HEK293 (cell line): ENCODE results near the gene ATP1A3.
A peak's percentile ranks its signal among the peaks of the same experiment; 100 is the strongest.

Experiments
- CTCF ChIP-seq: fragments of 450-650 bp; formaldehyde crosslinking; IDR thresholded peaks from 2 replicates; pipeline ENCODE4 v1.5.1; 2016; ENCODE audit warnings: missing biosample characterization, missing genetic modification characterization
- ZBTB20 ChIP-seq: fragments of 450-650 bp; formaldehyde crosslinking; IDR thresholded peaks from 2 replicates; pipeline ENCODE4 v1.5.1; 2016; ENCODE audit warnings: missing biosample characterization, missing genetic modification characterization
- ZFP41 ChIP-seq: fragments of 450-650 bp; formaldehyde crosslinking; IDR thresholded peaks from 2 replicates; pipeline ENCODE4 v1.5.1; 2016; ENCODE audit warnings: missing biosample characterization, missing genetic modification characterization, borderline replicate concordance
- ZNF121 ChIP-seq: fragments of 450-650 bp; formaldehyde crosslinking; IDR thresholded peaks from 2 replicates; pipeline ENCODE4 v1.5.1; 2016; ENCODE audit warnings: missing biosample characterization, missing genetic modification characterization
- ZNF155 ChIP-seq: fragments of 450-650 bp; formaldehyde crosslinking; IDR thresholded peaks from 2 replicates; pipeline ENCODE4 v1.5.1; 2016; ENCODE audit warnings: missing biosample characterization, missing genetic modification characterization
- ZNF184 ChIP-seq: fragments of 450-650 bp; IDR thresholded peaks from 2 replicates; pipeline ENCODE4 v1.5.1; 2018; ENCODE audit warnings: missing biosample characterization, mild to moderate bottlenecking, missing genetic modification characterization
- ZNF404 ChIP-seq: fragments of 450-650 bp; formaldehyde crosslinking; IDR thresholded peaks from 2 replicates; pipeline ENCODE4 v1.5.1; 2017; ENCODE audit warnings: missing biosample characterization, missing genetic modification characterization
- ZNF660 ChIP-seq: fragments of 450-650 bp; IDR thresholded peaks from 2 replicates; pipeline ENCODE4 v1.5.1; 2018; ENCODE audit warnings: missing biosample characterization, mild to moderate bottlenecking, missing genetic modification characterization
- ZNF791 ChIP-seq: fragments of 450-650 bp; formaldehyde crosslinking; IDR thresholded peaks from 2 replicates; pipeline ENCODE4 v1.5.1; 2016; ENCODE audit warnings: missing biosample characterization, missing genetic modification characterization

- TF ChIP-seq ZBTB20 (tag by site-specific recombination) (no peak), ZNF155 (tag by site-specific recombination) (no peak), ZFP41 (tag by site-specific recombination) (no peak), ZNF660 (tag by site-specific recombination) (no peak), CTCF (tag by site-specific recombination) (peak; percentile 96), ZNF791 (tag by site-specific recombination) (no peak), ZNF404 (tag by site-specific recombination) (no peak), ZNF121 (tag by site-specific recombination) (no peak), ZNF184 (tag by site-specific recombination) (no peak)
Measured at GRCh38 chr19:41934849-41935374, 59.1 kb downstream of the ATP1A3 start.
